ENCODE data around the gene PAM.

The PAM gene

GRCh38 chr5:102754767-102755431 lies at the start of gene PAM:
PAM (plus strand) TSS chr5:102755305; CDS start chr5:102866196, 110,891 bp downstream.
- DNase-seq (ENCODE audit: insufficient read length, low spot score), result peak; percentile 71
- FAIRE-seq, result peak; percentile 44

- DNase-seq (ENCODE audit: insufficient read length, low spot score), result no peak
- no peak for FAIRE-seq
Observed at GRCh38 chr5:102711525-102712385, 43.4 kb upstream of the PAM start.

GRCh38 chr5:102713278-102713677 lies 41.8 kb upstream of the PAM start:
- FAIRE-seq, result no peak
- DNase-seq (ENCODE audit: insufficient read length, low spot score), result no peak

GRCh38 chr5:102713682-102714231 lies 41.3 kb upstream of the PAM start:
- no peak for DNase-seq (ENCODE audit: insufficient read length, low spot score)
- no peak for FAIRE-seq

- FAIRE-seq, result no peak
- peak; percentile 35 for DNase-seq (ENCODE audit: insufficient read length, low spot score)
Observed at GRCh38 chr5:102715082-102715807, 39.9 kb upstream of the PAM start.

GRCh38 chr5:102716017-102716416 lies 39.1 kb upstream of the PAM start:
- FAIRE-seq (no peak), DNase-seq (ENCODE audit: insufficient read length, low spot score) (no peak)

- DNase-seq (ENCODE audit: insufficient read length, low spot score), result no peak
- FAIRE-seq, result no peak
Observed at GRCh38 chr5:102718819-102719218, 36.3 kb upstream of the PAM start.

- FAIRE-seq, result no peak
- no peak for DNase-seq (ENCODE audit: insufficient read length, low spot score)
Observed at GRCh38 chr5:102719886-102720285, 35.2 kb upstream of the PAM start.

GRCh38 chr5:102720969-102721368 lies 34.1 kb upstream of the PAM start:
- no peak for DNase-seq (ENCODE audit: insufficient read length, low spot score)
- no peak for FAIRE-seq

GRCh38 chr5:102722931-102723330 lies 32.2 kb upstream of the PAM start:
- FAIRE-seq (no peak), DNase-seq (ENCODE audit: insufficient read length, low spot score) (peak; percentile 25)

GRCh38 chr5:102731693-102732092 lies 23.4 kb upstream of the PAM start:
- DNase-seq (ENCODE audit: insufficient read length, low spot score) (no peak), FAIRE-seq (no peak)

GRCh38 chr5:102733534-102733933 lies 21.6 kb upstream of the PAM start:
- DNase-seq (ENCODE audit: insufficient read length, low spot score) (no peak), FAIRE-seq (no peak)

GRCh38 chr5:102737161-102737560 lies 17.9 kb upstream of the PAM start:
- no peak for DNase-seq (ENCODE audit: insufficient read length, low spot score)
- FAIRE-seq, result no peak

GRCh38 chr5:102737805-102738469 lies 17.2 kb upstream of the PAM start:
- FAIRE-seq (no peak), DNase-seq (ENCODE audit: insufficient read length, low spot score) (no peak)

- DNase-seq (ENCODE audit: insufficient read length, low spot score) (no peak), FAIRE-seq (no peak)
Observed at GRCh38 chr5:102740515-102740914, 14.6 kb upstream of the PAM start.

GRCh38 chr5:102742215-102742614 lies 12.9 kb upstream of the PAM start:
- FAIRE-seq, result no peak
- DNase-seq (ENCODE audit: insufficient read length, low spot score), result no peak

GRCh38 chr5:102743900-102744299 lies 11.2 kb upstream of the PAM start:
- DNase-seq (ENCODE audit: insufficient read length, low spot score) (no peak), FAIRE-seq (no peak)

GRCh38 chr5:102747386-102748166 lies 7.5 kb upstream of the PAM start:
- FAIRE-seq, result no peak
- no peak for DNase-seq (ENCODE audit: insufficient read length, low spot score)

- FAIRE-seq, result no peak
- DNase-seq (ENCODE audit: insufficient read length, low spot score), result no peak
Observed at GRCh38 chr5:102749416-102750030, 5.6 kb upstream of the PAM start.
